MCF 10A (cell line): Measurements from ENCODE around the gene LCE3E. TPM values are rescaled to one million over a fixed set of nuclear protein-coding genes. Genes with fewer than 3 reads are reported as not detected.

Experiments used
- BruUV-seq: library from RNA; stranded (reverse); fragments of 400-500 nt; replicated peaks from 2 replicates; lab custom pipeline; 2021; lab: Mats Ljungman, UMichigan
- CTCF ChIA-PET: fragments of 300-600 bp; sonication (Branson Sonifier 250); formaldehyde crosslinking; extraction: SDS; loops from one replicate; lab custom pipeline; 2021; ENCODE audit warnings: antibody characterized with exemption, inconsistent platforms; lab: Yijun Ruan, JAX
- POLR2A ChIA-PET: fragments of 300-600, 350-650 bp; sonication (Branson Sonifier 250); formaldehyde crosslinking; extraction: SDS; loops from one replicate; lab custom pipeline; 2020; ENCODE audit warnings: antibody characterized with exemption, inconsistent platforms; lab: Yijun Ruan, JAX
- DNase-seq: peaks from one replicate; pipeline ENCODE4 v3.0.0-alpha.2; 2018; ENCODE audit not compliant: unreplicated experiment
- H3K27ac Mint-ChIP-seq: one replicate; pipeline ENCODE4 v1.8.0; 2022; ENCODE audit warnings: mild to moderate bottlenecking, low read depth, mixed read lengths; ENCODE audit not compliant: unreplicated experiment
- H3K27me3 Mint-ChIP-seq: one replicate; pipeline ENCODE4 v1.8.0; 2022; ENCODE audit warnings: mixed read lengths; ENCODE audit not compliant: insufficient read depth, unreplicated experiment
- H3K36me3 Mint-ChIP-seq: one replicate; pipeline ENCODE4 v1.8.0; 2022; ENCODE audit warnings: mild to moderate bottlenecking, moderate library complexity, mixed read lengths; ENCODE audit not compliant: insufficient read depth, unreplicated experiment
- H3K4me1 Mint-ChIP-seq: one replicate; pipeline ENCODE4 v1.8.0; 2022; ENCODE audit warnings: mixed read lengths; ENCODE audit not compliant: insufficient read depth, unreplicated experiment
- H3K4me3 Mint-ChIP-seq: one replicate; pipeline ENCODE4 v1.8.0; 2022; ENCODE audit warnings: mild to moderate bottlenecking, moderate library complexity, mixed read lengths; ENCODE audit not compliant: unreplicated experiment
- H3K9me3 Mint-ChIP-seq: one replicate; pipeline ENCODE4 v1.8.0; 2022; ENCODE audit warnings: mixed read lengths; ENCODE audit not compliant: unreplicated experiment
- intact Hi-C: fragments of 100-400 bp; cut with micrococcal nuclease; formaldehyde crosslinking; loops from 2 replicates; pipeline ENCODE4 v1.14.1; 2022
- total RNA-seq: library from RNA; stranded (reverse); gene quantifications from 2 replicates; pipeline ENCODE4 v1.2.3, GENCODE V29; 2022
- TF ChIP-seq, protein P1 (sequence below): fragments of 200-600 bp; IDR thresholded peaks from one replicate; pipeline ENCODE4 v1.8.0; 2022; ENCODE audit warnings: antibody characterized with exemption, mild to moderate bottlenecking; ENCODE audit not compliant: unreplicated experiment

The LCE3E gene
- total RNA-seq, 1 experiment from 2014 or later, result not detected

- no peaks in the 10 kb centered on the region for H3K4me1 Mint-ChIP-seq
- intact Hi-C loops, result no loop called here
- no peaks in the 10 kb centered on the region for H3K9me3 Mint-ChIP-seq
- CTCF ChIA-PET, result interaction anchor here (0.7 to 1.2 kb wide), 2 partner anchors 14 to 721 kb away, joined by 3 to 4 read pairs; no protein-coding TSS in a partner anchor
- peaks cover 24% of the 10 kb centered on the region for H3K27me3 Mint-ChIP-seq
- no peak overlapping the region for H3K27ac Mint-ChIP-seq
- POLR2A ChIA-PET, result interaction anchor here (0.6 kb wide), 1 partner anchor 566 kb away, joined by 3 read pairs; no protein-coding TSS in a partner anchor
- TF ChIP-seq, protein P1, sequence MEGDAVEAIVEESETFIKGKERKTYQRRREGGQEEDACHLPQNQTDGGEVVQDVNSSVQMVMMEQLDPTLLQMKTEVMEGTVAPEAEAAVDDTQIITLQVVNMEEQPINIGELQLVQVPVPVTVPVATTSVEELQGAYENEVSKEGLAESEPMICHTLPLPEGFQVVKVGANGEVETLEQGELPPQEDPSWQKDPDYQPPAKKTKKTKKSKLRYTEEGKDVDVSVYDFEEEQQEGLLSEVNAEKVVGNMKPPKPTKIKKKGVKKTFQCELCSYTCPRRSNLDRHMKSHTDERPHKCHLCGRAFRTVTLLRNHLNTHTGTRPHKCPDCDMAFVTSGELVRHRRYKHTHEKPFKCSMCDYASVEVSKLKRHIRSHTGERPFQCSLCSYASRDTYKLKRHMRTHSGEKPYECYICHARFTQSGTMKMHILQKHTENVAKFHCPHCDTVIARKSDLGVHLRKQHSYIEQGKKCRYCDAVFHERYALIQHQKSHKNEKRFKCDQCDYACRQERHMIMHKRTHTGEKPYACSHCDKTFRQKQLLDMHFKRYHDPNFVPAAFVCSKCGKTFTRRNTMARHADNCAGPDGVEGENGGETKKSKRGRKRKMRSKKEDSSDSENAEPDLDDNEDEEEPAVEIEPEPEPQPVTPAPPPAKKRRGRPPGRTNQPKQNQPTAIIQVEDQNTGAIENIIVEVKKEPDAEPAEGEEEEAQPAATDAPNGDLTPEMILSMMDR, result no peak
- no TSS peak for BruUV-seq
- no peak overlapping the region for H3K4me3 Mint-ChIP-seq
- H3K36me3 Mint-ChIP-seq, result no peaks in the 10 kb centered on the region
- no peak for DNase-seq
Observed at GRCh38 chr1:152546704-152547103, 19.9 kb downstream of the LCE3E start.

DNA sequence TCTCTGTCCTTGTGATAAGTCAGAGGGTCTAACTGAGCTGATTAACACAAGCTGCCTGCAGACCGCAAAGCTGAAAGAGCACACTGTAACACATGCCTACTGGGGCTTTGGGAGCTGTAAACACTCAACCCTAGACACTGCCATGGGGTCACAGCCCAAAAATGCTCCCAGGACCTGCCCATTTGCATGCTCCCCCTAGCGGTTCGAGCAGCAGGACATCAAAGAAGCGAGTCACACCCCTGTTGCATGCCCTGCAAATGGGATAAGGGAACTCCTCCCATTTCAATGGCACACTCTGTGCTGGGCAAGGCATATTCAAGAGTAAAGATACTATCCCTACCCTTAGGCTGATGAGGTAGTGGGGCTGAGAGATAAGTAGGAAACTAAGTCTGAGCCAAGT, 22.8 kb downstream of the LCE3E start:
- no peak overlapping the region for H3K4me3 Mint-ChIP-seq
- intact Hi-C loops, result no loop called here
- DNase-seq, result peak; percentile 54
- no peak overlapping the region for H3K27ac Mint-ChIP-seq
- no peaks in the 10 kb centered on the region for H3K36me3 Mint-ChIP-seq
- POLR2A ChIA-PET, result no interaction called here
- H3K4me1 Mint-ChIP-seq, result no peaks in the 10 kb centered on the region
- no TSS peak for BruUV-seq
- H3K9me3 Mint-ChIP-seq, result no peaks in the 10 kb centered on the region
- H3K27me3 Mint-ChIP-seq, result peaks cover 11% of the 10 kb centered on the region
- TF ChIP-seq, protein P1, result peak; percentile 43
- CTCF ChIA-PET, result interaction anchor here (0.6 to 1.7 kb wide), 6 partner anchors 10 to 492 kb away, joined by 3 to 9 read pairs (median 4); no protein-coding TSS in a partner anchor

DNA sequence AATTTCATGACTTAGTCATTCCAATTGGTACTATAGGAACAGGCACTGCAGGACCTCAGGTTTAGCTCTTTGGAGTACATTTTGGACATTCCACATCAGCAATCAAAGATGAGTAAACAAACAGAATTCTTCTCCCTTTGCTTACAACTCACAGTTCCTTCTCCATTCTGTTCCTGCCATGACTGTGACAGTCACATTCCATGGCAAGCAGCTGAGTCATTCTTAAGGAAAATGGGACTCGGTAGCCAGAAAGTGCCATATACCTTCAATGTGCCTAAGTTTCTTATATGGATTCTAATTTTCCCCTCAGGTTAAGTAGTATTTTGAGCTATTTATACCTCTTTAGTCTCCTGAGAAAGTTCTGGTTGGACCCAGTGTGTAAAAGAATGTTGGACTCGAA, 26.7 kb downstream of the LCE3E start:
- H3K27ac Mint-ChIP-seq, result no peak overlapping the region
- DNase-seq, result no peak

GRCh38 chr1:152537496-152537895, 29.1 kb downstream of the LCE3E start:
- POLR2A ChIA-PET, result no interaction called here
- Mint-ChIP-seq H3K27me3 (peaks cover 11% of the 10 kb centered on the region), H3K4me3 (no peak overlapping the region), H3K27ac (no peak overlapping the region), H3K9me3 (no peaks in the 10 kb centered on the region), H3K36me3 (no peaks in the 10 kb centered on the region), H3K4me1 (peaks cover 5% of the 10 kb centered on the region)
- CTCF ChIA-PET, result interaction anchor here (1.8 to 2.5 kb wide), 2 partner anchors 9 to 41 kb away, joined by 5 to 9 read pairs; no protein-coding TSS in a partner anchor
- intact Hi-C loops, result no loop called here
- no peak for DNase-seq
- TF ChIP-seq, protein P1, result no peak
- no TSS peak for BruUV-seq

More for the DNA sequence above, 26.7 kb downstream of the LCE3E start:
- H3K9me3 Mint-ChIP-seq, result no peaks in the 10 kb centered on the region
- no TSS peak for BruUV-seq
- H3K4me3 Mint-ChIP-seq, result no peak overlapping the region
- ChIA-PET POLR2A (interaction anchor here (1.1 kb wide), 1 partner anchor 22 kb away, joined by 3 read pairs; no protein-coding TSS in a partner anchor), CTCF (interaction anchor here (1.8 to 2.5 kb wide), 4 partner anchors 42 to 99 kb away, joined by 6 to 10 read pairs (median 8); no protein-coding TSS in a partner anchor)
- no peaks in the 10 kb centered on the region for H3K4me1 Mint-ChIP-seq
- H3K36me3 Mint-ChIP-seq, result no peaks in the 10 kb centered on the region
- intact Hi-C loops, result no loop called here
- TF ChIP-seq, protein P1, result no peak
- H3K27me3 Mint-ChIP-seq, result peaks cover 11% of the 10 kb centered on the region
